Measurements from ENCODE around the gene CORT. TPM values are rescaled to one million over a fixed set of nuclear protein-coding genes. Genes with fewer than 3 reads are reported as not detected.
"Not testable (repeated sequence)": the region's sequence is repeated elsewhere in the genome, so short reads cannot be mapped to it uniquely, and the experiment has no call there.

CORT gene, protein sequence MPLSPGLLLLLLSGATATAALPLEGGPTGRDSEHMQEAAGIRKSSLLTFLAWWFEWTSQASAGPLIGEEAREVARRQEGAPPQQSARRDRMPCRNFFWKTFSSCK
- polyA plus RNA-seq: not detected

DNA sequence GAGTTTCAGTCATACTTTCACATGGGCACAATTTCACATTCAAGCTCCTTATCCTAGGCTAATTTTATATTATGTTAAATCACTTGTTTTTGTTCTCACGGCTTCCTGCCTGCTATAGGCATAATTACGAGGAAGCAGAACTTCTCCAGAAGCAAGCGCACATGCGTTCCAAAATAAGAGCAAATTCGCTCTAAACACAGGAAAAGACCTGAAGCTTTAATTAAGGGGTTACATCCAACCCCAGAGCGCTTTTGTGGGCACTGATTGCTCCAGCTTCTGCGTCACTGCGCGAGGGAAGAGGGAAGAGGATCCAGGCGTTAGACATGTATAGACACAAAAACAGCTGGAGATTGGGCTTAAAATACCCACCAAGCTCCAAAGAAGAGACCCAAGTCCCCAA is at the start of gene CORT:
Gene CORT (plus strand): TSS at position 281 of the 400 bp plus-strand sequence. CDS start 193 bp downstream, outside the sequence.
- Mint-ChIP-seq H3K9me3 (no peaks in the 10 kb centered on the region), H3K27ac (no peak within 1 kb of the TSS), H3K4me1 (peaks cover 7 to 10% of the 10 kb centered on the region in 2 donors), H3K4me3 (no peak within 1 kb of the TSS), H3K36me3 (peaks cover 0 to 7% (median 4%) of the 10 kb centered on the region in 3 donors), H3K27me3 (ENCODE audit: low read depth in 3 of 3) (peaks cover 2 to 5% (median 4%) of the 10 kb centered on the region in 3 donors)
- no peak for DNase-seq

DNA sequence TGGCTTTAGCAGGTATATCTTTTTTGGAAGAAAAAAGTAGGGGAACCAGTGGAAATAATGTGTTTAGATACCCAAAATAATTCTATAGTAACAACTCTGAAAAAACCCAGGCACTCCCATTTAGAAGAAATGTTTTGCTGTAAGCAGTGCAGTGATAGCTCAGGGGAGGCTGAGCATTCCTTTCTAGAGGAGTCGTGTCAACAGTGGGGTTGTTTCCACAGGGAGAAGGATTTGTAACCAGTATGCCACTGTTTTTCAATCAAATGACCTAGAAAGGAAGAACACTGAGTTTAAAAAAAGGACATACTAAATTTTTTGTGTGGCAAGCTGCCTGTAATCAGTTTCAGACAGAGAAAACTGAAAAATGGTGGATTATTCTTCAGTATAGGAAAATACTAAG is 48.5 kb upstream of the CORT start:
- H3K4me3 Mint-ChIP-seq: no peak overlapping the region
- H3K9me3 Mint-ChIP-seq: no peaks in the 10 kb centered on the region
- peaks cover 8 to 17% (median 12%) of the 10 kb centered on the region in 3 donors for H3K36me3 Mint-ChIP-seq
- no peak for DNase-seq
- peaks cover 0 to 4% (median 3%) of the 10 kb centered on the region in 3 donors for H3K27me3 Mint-ChIP-seq (ENCODE audit: low read depth in 3 of 3)
- H3K4me1 Mint-ChIP-seq: peaks cover 21 to 26% of the 10 kb centered on the region in 2 donors
- no peak overlapping the region for H3K27ac Mint-ChIP-seq

DNA sequence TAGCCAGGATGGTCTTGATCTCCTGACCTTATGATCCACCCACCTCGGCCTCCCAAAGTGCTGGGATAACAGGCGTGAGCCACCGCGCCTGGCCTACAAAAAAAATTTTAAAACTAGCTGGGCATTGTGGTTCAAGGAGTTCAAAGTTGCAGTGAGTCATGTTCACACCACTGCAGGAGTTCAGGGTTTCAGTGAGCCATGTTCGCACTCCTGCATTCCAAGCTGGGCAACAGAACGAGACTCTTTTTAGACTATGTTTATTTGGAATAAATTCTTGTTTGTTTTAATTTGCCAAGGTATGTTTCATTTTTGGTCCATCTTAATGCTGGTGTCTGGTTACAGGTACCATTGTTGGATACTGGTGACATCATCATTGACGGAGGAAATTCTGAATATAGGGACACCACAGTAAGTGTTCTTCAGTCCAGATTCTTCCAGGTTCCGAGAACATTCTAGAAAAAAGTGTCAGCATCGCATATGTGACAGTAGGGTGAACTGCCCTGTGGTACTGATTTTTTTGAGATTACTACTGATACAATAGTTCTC is 47.0 kb upstream of the CORT start:
- Mint-ChIP-seq H3K36me3 (peaks cover 8 to 28% (median 17%) of the 10 kb centered on the region in 3 donors), H3K27me3 (ENCODE audit: low read depth in 3 of 3) (peaks cover 0 to 4% (median 3%) of the 10 kb centered on the region in 3 donors), H3K9me3 (no peaks in the 10 kb centered on the region), H3K4me1 (peaks cover 20% of the 10 kb centered on the region in 2 donors), H3K27ac (no peak overlapping the region), H3K4me3 (no peak overlapping the region)
- no peak for DNase-seq

DNA sequence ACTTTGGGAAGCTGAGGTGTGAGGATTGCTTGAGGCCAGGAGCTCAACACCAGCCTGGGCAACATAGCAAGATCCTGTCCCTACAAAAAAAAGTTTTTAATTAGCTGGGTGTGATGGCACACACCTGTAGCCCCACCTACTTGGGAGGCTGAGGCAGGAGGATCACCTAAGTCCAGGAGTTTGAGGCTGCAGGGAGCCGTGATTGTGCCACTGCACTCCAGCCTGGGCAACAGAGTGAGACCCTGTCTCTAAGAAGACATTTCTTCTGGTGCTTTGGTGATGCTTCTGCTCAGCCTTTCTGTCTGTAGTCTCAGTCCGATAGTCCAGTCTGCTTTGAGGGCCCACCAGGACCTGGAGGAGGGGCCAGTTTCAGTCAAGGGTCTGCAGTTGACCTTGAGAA is 42.6 kb upstream of the CORT start:
- Mint-ChIP-seq H3K9me3 (no peaks in the 10 kb centered on the region), H3K27me3 (ENCODE audit: low read depth in 3 of 3) (peaks cover 0 to 2% (median 0%) of the 10 kb centered on the region in 3 donors), H3K27ac (no peak overlapping the region), H3K4me1 (no peaks in the 10 kb centered on the region), H3K4me3 (no peak overlapping the region), H3K36me3 (peaks cover 15 to 49% (median 31%) of the 10 kb centered on the region in 3 donors)
- DNase-seq: no peak

DNA sequence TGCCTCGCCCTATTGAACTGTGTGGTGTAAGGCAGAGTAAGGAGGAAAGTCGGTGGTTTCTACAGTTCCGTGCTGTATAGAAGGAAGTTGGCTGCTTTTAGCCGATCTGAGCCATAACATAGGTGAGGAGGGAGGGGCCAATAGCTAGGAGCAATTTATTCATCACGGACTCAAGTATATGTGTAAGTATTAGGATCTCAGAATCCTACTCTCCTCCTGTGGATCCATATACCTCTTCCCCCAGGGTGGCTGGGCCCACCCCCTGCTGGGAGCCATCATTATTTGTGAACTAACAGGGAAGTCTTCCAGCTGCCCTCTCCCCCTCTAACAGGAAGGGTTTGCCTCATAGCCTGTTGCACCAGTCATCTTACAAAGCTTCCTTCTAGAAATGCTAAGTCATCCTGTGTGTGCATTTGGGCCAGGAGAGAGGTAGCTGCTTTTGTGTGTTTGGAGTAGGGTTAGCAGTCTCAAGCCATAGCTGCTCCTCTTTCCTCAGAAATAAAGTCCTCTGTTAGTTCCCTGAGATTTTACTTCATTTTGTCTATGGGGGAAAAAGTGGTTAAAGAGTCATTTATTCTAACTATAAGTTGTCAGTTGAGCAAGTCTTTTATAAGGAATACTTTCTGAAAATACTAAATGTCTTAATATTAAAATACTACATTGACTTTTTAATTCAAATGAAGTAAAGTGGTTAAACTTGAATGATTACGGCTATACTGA is 34.5 kb upstream of the CORT start:
- Mint-ChIP-seq H3K4me3 (no peak overlapping the region), H3K9me3 (no peaks in the 10 kb centered on the region), H3K36me3 (peaks cover 26 to 74% (median 43%) of the 10 kb centered on the region in 3 donors), H3K27me3 (ENCODE audit: low read depth in 3 of 3) (no peaks in the 10 kb centered on the region), H3K4me1 (peaks cover 0 to 3% of the 10 kb centered on the region in 2 donors), H3K27ac (no peak overlapping the region)
- no peak for DNase-seq

DNA sequence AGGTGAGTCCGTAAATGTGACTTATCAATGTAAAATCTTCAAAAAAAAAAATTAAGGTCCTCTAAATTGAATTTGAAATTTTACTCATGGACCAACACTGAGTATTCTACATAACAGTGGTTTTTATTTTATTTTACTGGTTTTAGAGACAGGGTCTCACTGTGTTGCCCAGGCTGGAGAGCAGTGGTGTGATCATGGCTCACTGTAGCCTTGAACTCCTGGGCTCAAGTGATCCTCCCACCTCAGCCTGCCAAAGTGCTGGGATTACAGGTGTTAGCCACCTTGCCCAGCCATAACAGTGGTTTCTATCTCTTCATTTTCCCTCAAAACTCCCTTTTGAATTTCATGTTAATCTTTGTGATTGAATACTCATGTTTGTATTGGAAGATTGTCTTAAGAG is 33.9 kb upstream of the CORT start:
- H3K4me1 Mint-ChIP-seq; H3K9me3 Mint-ChIP-seq; H3K27ac Mint-ChIP-seq; H3K27me3 Mint-ChIP-seq (ENCODE audit: low read depth in 3 of 3); DNase-seq; H3K4me3 Mint-ChIP-seq: not testable (repeated sequence)
- peaks cover 27 to 75% (median 43%) of the 10 kb centered on the region in 3 donors for H3K36me3 Mint-ChIP-seq

DNA sequence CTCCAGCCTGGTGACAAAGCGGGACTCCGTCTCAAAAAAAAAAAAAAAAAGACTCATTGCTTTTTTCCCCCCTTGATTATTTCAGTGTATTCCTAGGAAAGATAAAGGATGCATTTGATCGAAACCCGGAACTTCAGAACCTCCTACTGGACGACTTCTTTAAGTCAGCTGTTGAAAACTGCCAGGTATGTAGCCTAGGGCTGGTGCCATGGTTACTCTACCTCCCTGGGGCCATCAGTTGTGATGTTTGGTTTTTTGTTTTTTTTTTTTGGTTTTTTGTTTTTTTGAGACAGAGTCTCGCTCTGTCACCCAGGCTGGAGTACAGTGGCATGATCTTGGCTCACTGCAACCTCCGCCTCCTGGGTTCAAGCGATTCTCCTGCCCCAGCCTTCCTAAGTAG is 31.1 kb upstream of the CORT start:
- peaks cover 16 to 50% (median 23%) of the 10 kb centered on the region in 3 donors for H3K36me3 Mint-ChIP-seq
- not testable (repeated sequence) for H3K4me3 Mint-ChIP-seq; DNase-seq; H3K4me1 Mint-ChIP-seq; H3K27ac Mint-ChIP-seq; H3K9me3 Mint-ChIP-seq; H3K27me3 Mint-ChIP-seq (ENCODE audit: low read depth in 3 of 3)

DNA sequence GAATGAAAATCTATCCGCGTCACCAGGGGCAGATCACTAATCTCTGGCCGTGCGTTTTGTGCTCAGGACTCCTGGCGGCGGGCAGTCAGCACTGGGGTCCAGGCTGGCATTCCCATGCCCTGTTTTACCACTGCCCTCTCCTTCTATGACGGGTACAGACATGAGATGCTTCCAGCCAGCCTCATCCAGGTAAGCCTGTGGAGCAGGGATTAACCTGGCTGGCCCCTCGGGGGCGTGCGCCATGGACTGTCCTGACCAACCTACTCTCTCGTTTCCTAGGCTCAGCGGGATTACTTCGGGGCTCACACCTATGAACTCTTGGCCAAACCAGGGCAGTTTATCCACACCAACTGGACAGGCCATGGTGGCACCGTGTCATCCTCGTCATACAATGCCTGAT is 30.5 kb upstream of the CORT start:
- H3K4me1 Mint-ChIP-seq: peaks cover 0 to 3% of the 10 kb centered on the region in 2 donors
- peaks cover 0 to 2% (median 2%) of the 10 kb centered on the region in 3 donors for H3K27me3 Mint-ChIP-seq (ENCODE audit: low read depth in 3 of 3)
- no peak for DNase-seq
- peak overlapping the region in 1 of 6 donors; percentile 50 for H3K27ac Mint-ChIP-seq
- no peak overlapping the region for H3K4me3 Mint-ChIP-seq
- no peaks in the 10 kb centered on the region for H3K9me3 Mint-ChIP-seq
- H3K36me3 Mint-ChIP-seq: peaks cover 16 to 44% (median 19%) of the 10 kb centered on the region in 3 donors

DNA sequence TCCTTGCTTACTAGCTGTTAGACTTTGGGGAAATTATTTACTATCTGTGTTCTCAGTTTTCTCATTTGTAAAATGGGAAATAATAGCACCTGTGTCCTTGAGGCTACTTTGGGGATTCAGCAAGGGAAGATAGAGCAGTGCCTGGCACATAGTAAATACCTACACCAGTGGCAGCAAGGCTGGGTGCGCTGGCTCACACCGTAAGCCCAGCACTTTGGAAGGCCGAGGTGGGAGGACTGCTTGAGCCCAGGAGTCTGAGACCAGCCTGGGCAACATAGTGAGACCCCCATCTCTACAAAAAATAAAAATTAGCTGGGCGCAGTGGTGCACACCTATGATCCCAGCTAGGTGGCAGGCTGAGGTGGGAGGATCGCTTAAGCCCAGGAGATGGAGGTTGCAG is 28.2 kb upstream of the CORT start:
- H3K27ac Mint-ChIP-seq: no peak overlapping the region

DNA sequence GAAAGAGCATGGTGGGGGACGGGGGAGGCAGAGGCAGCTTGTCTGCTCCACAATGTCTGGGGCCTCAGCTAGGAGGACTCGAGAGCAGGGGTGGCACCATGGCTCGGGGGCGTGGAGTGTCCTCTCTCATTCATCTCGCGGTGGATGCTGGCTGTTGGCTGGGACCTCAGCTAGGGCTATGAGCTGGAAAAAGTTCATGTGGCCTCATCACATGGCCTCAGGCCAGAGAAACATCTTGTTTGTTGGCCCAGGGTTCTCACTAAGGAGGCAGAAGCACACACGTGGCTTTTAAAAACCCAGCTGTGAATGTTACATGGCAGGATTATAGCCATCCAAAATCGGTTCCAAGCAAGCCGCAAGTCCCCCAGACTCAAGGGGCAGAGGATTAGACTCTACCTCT is 25.8 kb upstream of the CORT start:
- DNase-seq: no peak
- no peak overlapping the region for H3K4me3 Mint-ChIP-seq
- H3K27ac Mint-ChIP-seq: no peak overlapping the region
- no peaks in the 10 kb centered on the region for H3K9me3 Mint-ChIP-seq
- H3K27me3 Mint-ChIP-seq (ENCODE audit: low read depth in 3 of 3): peaks cover 2 to 4% (median 2%) of the 10 kb centered on the region in 3 donors
- H3K36me3 Mint-ChIP-seq: peaks cover 9 to 15% (median 13%) of the 10 kb centered on the region in 3 donors
- H3K4me1 Mint-ChIP-seq: peaks cover 3 to 5% of the 10 kb centered on the region in 2 donors

More for the DNA sequence above, 28.2 kb upstream of the CORT start:
- no peaks in the 10 kb centered on the region for H3K9me3 Mint-ChIP-seq
- no peak overlapping the region for H3K4me3 Mint-ChIP-seq
- H3K36me3 Mint-ChIP-seq: peaks cover 13 to 33% (median 15%) of the 10 kb centered on the region in 3 donors
- H3K27me3 Mint-ChIP-seq (ENCODE audit: low read depth in 3 of 3): peaks cover 0 to 2% (median 2%) of the 10 kb centered on the region in 3 donors
- H3K4me1 Mint-ChIP-seq: no peaks in the 10 kb centered on the region
- DNase-seq: no peak

DNA sequence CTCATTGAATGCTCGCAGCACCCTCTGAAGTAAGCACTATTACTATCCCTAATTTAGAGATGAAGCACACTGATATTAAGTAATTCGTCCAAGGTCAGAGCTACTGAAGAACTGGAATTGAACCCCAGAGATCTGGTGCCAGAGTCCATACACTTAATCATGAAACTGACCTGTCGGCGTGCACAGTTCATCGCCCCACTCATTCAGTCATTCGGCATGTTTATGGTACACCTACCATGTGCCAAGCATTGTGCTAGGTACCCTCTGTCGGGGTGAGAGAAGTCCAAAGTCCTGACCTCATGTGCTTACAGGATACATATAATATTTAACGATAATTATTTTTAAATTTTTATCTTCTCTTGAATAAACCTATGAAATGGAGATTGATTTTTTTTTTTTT is 25.2 kb upstream of the CORT start:
- no peak overlapping the region for H3K27ac Mint-ChIP-seq
- H3K9me3 Mint-ChIP-seq: no peaks in the 10 kb centered on the region
- H3K4me3 Mint-ChIP-seq: no peak overlapping the region
- no peak for DNase-seq
- peaks cover 3 to 5% of the 10 kb centered on the region in 2 donors for H3K4me1 Mint-ChIP-seq
- peaks cover 2 to 10% (median 2%) of the 10 kb centered on the region in 3 donors for H3K27me3 Mint-ChIP-seq (ENCODE audit: low read depth in 3 of 3)
- peaks cover 4 to 10% (median 10%) of the 10 kb centered on the region in 3 donors for H3K36me3 Mint-ChIP-seq

DNA sequence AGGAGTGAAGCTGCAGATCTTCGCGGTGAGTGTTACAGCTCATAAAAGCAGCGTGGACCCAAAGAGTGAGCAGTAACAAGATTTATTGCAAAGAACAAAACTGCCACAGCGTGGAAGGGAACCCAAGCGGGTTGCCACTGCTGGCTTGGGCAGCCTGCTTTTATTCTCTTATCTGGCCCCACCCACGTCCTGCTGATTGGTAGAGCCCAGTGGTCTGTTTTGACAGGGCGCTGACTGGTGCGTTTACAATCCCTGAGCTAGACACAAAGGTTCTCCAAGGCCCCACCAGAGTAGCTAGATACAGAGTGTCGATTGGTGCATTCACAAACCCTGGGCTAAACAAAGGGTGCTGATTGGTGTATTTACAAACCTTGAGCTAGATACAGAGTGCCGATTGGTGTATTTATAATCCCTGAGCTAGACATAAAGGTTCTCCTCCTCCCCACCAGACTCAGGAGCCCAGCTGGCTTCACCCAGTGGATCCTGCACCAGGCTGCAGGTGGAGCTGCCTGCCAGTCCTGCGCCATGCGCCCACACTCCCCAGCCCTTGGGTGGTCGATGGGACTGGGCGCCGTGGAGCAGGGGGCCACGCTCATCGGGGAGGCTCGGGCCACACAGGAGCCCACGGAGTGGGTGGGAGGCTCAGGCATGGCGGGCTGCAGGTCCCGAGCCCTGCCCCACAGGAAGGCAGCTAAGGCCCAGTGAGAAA is 23.9 kb upstream of the CORT start:
- Mint-ChIP-seq H3K4me3 (peak overlapping the region in 2 of 5 donors; percentile 4 to 58), H3K27me3 (ENCODE audit: low read depth in 3 of 3) (peaks cover 8 to 21% (median 10%) of the 10 kb centered on the region in 3 donors), H3K4me1 (peaks cover 12 to 17% of the 10 kb centered on the region in 2 donors)
- not testable (repeated sequence) for H3K27ac Mint-ChIP-seq, DNase-seq, H3K9me3 Mint-ChIP-seq, H3K36me3 Mint-ChIP-seq

DNA sequence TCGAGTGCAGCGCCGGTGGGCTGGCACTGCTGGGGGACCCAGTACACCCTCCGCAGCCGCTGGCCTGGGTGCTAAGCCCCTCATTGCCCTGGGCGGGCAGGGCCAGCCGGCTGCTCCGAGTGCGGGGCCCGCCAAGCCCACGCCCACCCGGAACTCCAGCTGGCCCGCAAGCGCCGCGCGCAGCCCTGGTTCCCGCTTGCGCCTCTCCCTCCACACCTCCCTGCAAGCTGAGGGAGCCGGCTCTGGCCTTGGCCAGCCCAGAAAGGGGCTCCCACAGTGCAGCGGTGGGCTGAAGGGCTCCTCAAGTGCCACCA is 23.3 kb upstream of the CORT start:
- H3K4me3 Mint-ChIP-seq, H3K27ac Mint-ChIP-seq, H3K36me3 Mint-ChIP-seq, H3K9me3 Mint-ChIP-seq, DNase-seq: not testable (repeated sequence)
- peaks cover 11 to 23% (median 13%) of the 10 kb centered on the region in 3 donors for H3K27me3 Mint-ChIP-seq (ENCODE audit: low read depth in 3 of 3)
- H3K4me1 Mint-ChIP-seq: peaks cover 17 to 22% of the 10 kb centered on the region in 2 donors

DNA sequence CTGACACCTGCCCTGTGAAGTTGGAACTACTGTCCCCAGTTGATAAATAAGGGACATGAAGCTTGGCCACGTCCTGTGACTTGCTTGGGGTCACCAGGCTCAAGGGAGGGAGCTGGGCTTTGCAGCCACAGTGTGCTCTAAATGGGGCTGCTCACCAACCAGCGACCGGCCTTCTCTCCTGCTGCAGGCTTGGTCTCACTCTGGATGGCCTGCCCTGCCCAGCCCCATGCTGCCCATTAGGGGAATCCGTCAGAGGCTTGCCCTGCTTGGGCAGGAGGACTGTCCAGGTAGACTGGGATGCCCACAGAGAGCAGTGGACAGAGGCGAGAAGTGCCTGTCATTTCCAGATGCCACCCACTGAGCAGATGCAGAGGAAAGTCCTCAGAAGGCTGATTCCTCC is 20.8 kb upstream of the CORT start:
- Mint-ChIP-seq H3K27ac (no peak overlapping the region), H3K4me1 (peaks cover 19 to 22% of the 10 kb centered on the region in 2 donors)

More for the DNA sequence above, 20.8 kb upstream of the CORT start:
- H3K27me3 Mint-ChIP-seq (ENCODE audit: low read depth in 3 of 3): peaks cover 11 to 25% (median 11%) of the 10 kb centered on the region in 3 donors
- no peaks in the 10 kb centered on the region for H3K9me3 Mint-ChIP-seq
- H3K4me3 Mint-ChIP-seq: peak overlapping the region in 2 of 5 donors; percentile 85 to 90
- no peaks in the 10 kb centered on the region for H3K36me3 Mint-ChIP-seq
- DNase-seq: no peak
